NCI-H1694 (cell line): Measurements from ENCODE around the gene UGT2B11.
"Not testable (repeated sequence)": the region's sequence is repeated elsewhere in the genome, so short reads cannot be mapped to it uniquely, and the experiment has no call there.

Source experiments
- DNase-seq: peaks from one replicate; lab custom pipeline; 2025; lab: John Stamatoyannopoulos, UW

Gene UGT2B11

GRCh38 chr4:69214716-69215115 lies at the start of gene UGT2B11:
TSS of gene UGT2B11 (minus strand) at chr4:69214748. CDS start at chr4:69214722, 26 bp downstream.
- no peak for DNase-seq

- not testable (repeated sequence) for DNase-seq
Measured at GRCh38 chr4:69253147-69253772, 38.7 kb upstream of the UGT2B11 start.

GRCh38 chr4:69250884-69251283 lies 36.3 kb upstream of the UGT2B11 start:
- DNase-seq = not testable (repeated sequence)

- not testable (repeated sequence) for DNase-seq
Measured at GRCh38 chr4:69242562-69243240, 28.2 kb upstream of the UGT2B11 start.

- not testable (repeated sequence) for DNase-seq
Measured at GRCh38 chr4:69241746-69242145, 27.2 kb upstream of the UGT2B11 start.

GRCh38 chr4:69240787-69241186 lies 26.2 kb upstream of the UGT2B11 start:
- not testable (repeated sequence) for DNase-seq

GRCh38 chr4:69239557-69240168 lies 25.1 kb upstream of the UGT2B11 start:
- no peak for DNase-seq

GRCh38 chr4:69239092-69239491 lies 24.5 kb upstream of the UGT2B11 start:
- DNase-seq = no peak

- DNase-seq = no peak
Measured at GRCh38 chr4:69224891-69225290, 10.3 kb upstream of the UGT2B11 start.

- not testable (repeated sequence) for DNase-seq
Measured at GRCh38 chr4:69223277-69223676, 8.7 kb upstream of the UGT2B11 start.

- not testable (repeated sequence) for DNase-seq
Measured at GRCh38 chr4:69218491-69218890, 3.9 kb upstream of the UGT2B11 start.

GRCh38 chr4:69210911-69211310 lies 3.6 kb downstream of the UGT2B11 start:
- DNase-seq = no peak

- not testable (repeated sequence) for DNase-seq
Measured at GRCh38 chr4:69198506-69198905, 16.0 kb downstream of the UGT2B11 start.

GRCh38 chr4:69196209-69196965 lies 18.2 kb downstream of the UGT2B11 start:
- DNase-seq = no peak

GRCh38 chr4:69194166-69194565 lies 20.4 kb downstream of the UGT2B11 start:
- no peak for DNase-seq

GRCh38 chr4:69191905-69192304 lies 22.6 kb downstream of the UGT2B11 start:
- not testable (repeated sequence) for DNase-seq

GRCh38 chr4:69190621-69191020 lies 23.9 kb downstream of the UGT2B11 start:
- not testable (repeated sequence) for DNase-seq

GRCh38 chr4:69181519-69182169 lies 32.9 kb downstream of the UGT2B11 start:
- DNase-seq = not testable (repeated sequence)

- not testable (repeated sequence) for DNase-seq
Measured at GRCh38 chr4:69179817-69180216, 34.7 kb downstream of the UGT2B11 start.

GRCh38 chr4:69178751-69179205 lies 35.8 kb downstream of the UGT2B11 start:
- DNase-seq = not testable (repeated sequence)
